Measurements from ENCODE around the gene PPP1R16B.

GRCh38 chr20:38856570-38856969, 51.1 kb downstream of the PPP1R16B start:
- TF ChIP-seq, protein P1, sequence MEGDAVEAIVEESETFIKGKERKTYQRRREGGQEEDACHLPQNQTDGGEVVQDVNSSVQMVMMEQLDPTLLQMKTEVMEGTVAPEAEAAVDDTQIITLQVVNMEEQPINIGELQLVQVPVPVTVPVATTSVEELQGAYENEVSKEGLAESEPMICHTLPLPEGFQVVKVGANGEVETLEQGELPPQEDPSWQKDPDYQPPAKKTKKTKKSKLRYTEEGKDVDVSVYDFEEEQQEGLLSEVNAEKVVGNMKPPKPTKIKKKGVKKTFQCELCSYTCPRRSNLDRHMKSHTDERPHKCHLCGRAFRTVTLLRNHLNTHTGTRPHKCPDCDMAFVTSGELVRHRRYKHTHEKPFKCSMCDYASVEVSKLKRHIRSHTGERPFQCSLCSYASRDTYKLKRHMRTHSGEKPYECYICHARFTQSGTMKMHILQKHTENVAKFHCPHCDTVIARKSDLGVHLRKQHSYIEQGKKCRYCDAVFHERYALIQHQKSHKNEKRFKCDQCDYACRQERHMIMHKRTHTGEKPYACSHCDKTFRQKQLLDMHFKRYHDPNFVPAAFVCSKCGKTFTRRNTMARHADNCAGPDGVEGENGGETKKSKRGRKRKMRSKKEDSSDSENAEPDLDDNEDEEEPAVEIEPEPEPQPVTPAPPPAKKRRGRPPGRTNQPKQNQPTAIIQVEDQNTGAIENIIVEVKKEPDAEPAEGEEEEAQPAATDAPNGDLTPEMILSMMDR (IDR thresholded peaks at IDR 0.05) = no peak
- no peak for TF ChIP-seq POLR2A (IDR thresholded peaks at IDR 0.05)
